Lung (tissue), 12 donors: Measurements from ENCODE around the gene C12orf60. TPM values are rescaled to one million over a fixed set of nuclear protein-coding genes. Genes with fewer than 3 reads are reported as not detected.

Experiments
- ATAC-seq: fragments of 200-7000 bp; cut with Tn5 transposase; one replicate; pipeline ENCODE4 v1.9.1; 2020; ENCODE audit warnings: moderate number of reproducible peaks; ENCODE audit not compliant: insufficient read depth, low FRiP score
- DNase-seq, 3 donors: peaks; one replicate each; pipeline ENCODE4 v3.0.0-alpha.2; 2013 to 2017
- H3K27ac ChIP-seq, 2 donors: one replicate each; pipeline ENCODE4 v1.5.1; 2013; ENCODE audit warnings: mild to moderate bottlenecking in 2 of 2, moderate library complexity in 2 of 2, control low read depth in 1 of 2, inconsistent platforms in 1 of 2, low read depth in 1 of 2, low read length in 1 of 2
- H3K27me3 ChIP-seq, 3 donors: one replicate each; pipeline ENCODE4 v1.5.1; 2013; ENCODE audit warnings: low read length in 2 of 3; ENCODE audit not compliant: control insufficient read depth in 3 of 3, insufficient read depth in 3 of 3
- H3K36me3 ChIP-seq, 4 donors: one replicate each; pipeline ENCODE4 v1.5.1; 2013; ENCODE audit warnings: low read length in 4 of 4, mild to moderate bottlenecking in 1 of 4, moderate library complexity in 1 of 4; ENCODE audit not compliant: control insufficient read depth in 4 of 4, insufficient read depth in 4 of 4
- H3K4me1 ChIP-seq, 5 donors: one replicate each; pipeline ENCODE4 v1.5.1; 2013; ENCODE audit warnings: low read length in 5 of 5, mild to moderate bottlenecking in 2 of 5, moderate library complexity in 1 of 5; ENCODE audit not compliant: control insufficient read depth in 5 of 5, insufficient read depth in 5 of 5
- H3K4me3 ChIP-seq: one replicate; pipeline ENCODE4 v1.5.1; 2013; ENCODE audit warnings: mild to moderate bottlenecking, control low read depth, moderate library complexity
- H3K9ac ChIP-seq, 2 donors: one replicate each; pipeline ENCODE4 v1.5.1; 2013; ENCODE audit warnings: low read length in 2 of 2, control low read depth in 1 of 2; ENCODE audit not compliant: insufficient read depth in 1 of 2
- H3K9me3 ChIP-seq, 4 donors: one replicate each; pipeline ENCODE4 v1.5.1; 2013; ENCODE audit warnings: low read length in 3 of 4, mild to moderate bottlenecking in 1 of 4, moderate library complexity in 1 of 4; ENCODE audit not compliant: control insufficient read depth in 4 of 4, insufficient read depth in 3 of 4
- CTCF ChIP-seq: IDR thresholded peaks from 2 replicates; pipeline ENCODE4 v1.5.1; 2012; ENCODE audit warnings: mild to moderate bottlenecking; ENCODE audit errors: control extremely low read depth, extremely low read depth
- WGBS, 2 donors: extraction: QIAGEN DNeasy Blood & Tissue Kit; methylation state at CpG; one replicate each; pipeline ENCODE4 v1.1.7; 2013; 5-methylcytosine and 5-hydroxymethylcytosine counted together
- polyA plus RNA-seq, 2 donors: library from polyadenylated mRNA; stranded (reverse); fragments of 200-250 nt; gene quantifications; one replicate each; pipeline ENCODE4 v1.2.1, GENCODE V29; 2013
- total RNA-seq, 2 donors: library from RNA; depleted of rRNA in 1 of 2; stranded (reverse); fragments of >200 nt in 1 of 2; gene quantifications; one replicate each; pipeline ENCODE4 v1.2.1, GENCODE V29; 2014 to 2021
- donor health status: control.
- donor health status: control.
- donor health status: Bipolar disorder and iron deficiency.
- donor health status: healthy.
- donor health status: DM: yes; HTN: yes; CAD: no.

The C12orf60 gene
- total and polyA plus RNA-seq, 4 donors, result 0.55 to 2.4 (median 0.79) TPM

- ATAC-seq (peak; percentile 48), DNase-seq (peak; percentile 18 to 44 (median 40))
- no peak overlapping the region for H3K4me3 ChIP-seq
- peaks cover 1 to 21% (median 11%) of the 10 kb centered on the region in 5 donors for H3K4me1 ChIP-seq
- H3K27ac ChIP-seq, result peak overlapping the region; percentile 78 to 93
- peaks cover 0 to 1% (median 0%) of the 10 kb centered on the region in 4 donors for H3K36me3 ChIP-seq
- TF ChIP-seq CTCF, result no peak
- H3K27me3 ChIP-seq, result no peaks in the 10 kb centered on the region
- WGBS, 2 donors, result 33 to 69% methylated on average over 3 of the region's 3 CpGs
- H3K9ac ChIP-seq, result no peak overlapping the region
- H3K9me3 ChIP-seq, result no peaks in the 10 kb centered on the region
Observed at GRCh38 chr12:14841761-14842160, 38.3 kb downstream of the C12orf60 start.

GRCh38 chr12:14842315-14842714 lies 38.8 kb downstream of the C12orf60 start:
- DNase-seq, result no peak
- Histone ChIP-seq H3K4me3 (no peak overlapping the region), H3K9me3 (no peaks in the 10 kb centered on the region), H3K9ac (no peak overlapping the region), H3K27me3 (no peaks in the 10 kb centered on the region), H3K4me1 (peaks cover 6 to 26% (median 16%) of the 10 kb centered on the region in 5 donors), H3K27ac (peak overlapping the region in 1 of 2 donors; percentile 33), H3K36me3 (peaks cover 0 to 1% (median 0%) of the 10 kb centered on the region in 4 donors)
- 75 to 88% methylated on average over 3 of the region's 3 CpGs for WGBS, 2 donors
- no peak for ATAC-seq
- no peak for TF ChIP-seq CTCF

- no peaks in the 10 kb centered on the region for H3K9me3 ChIP-seq
- peaks cover 7 to 26% (median 16%) of the 10 kb centered on the region in 5 donors for H3K4me1 ChIP-seq
- DNase-seq (peak in 1 of 3 donors; percentile 19), ATAC-seq (no peak)
- 67 to 82% methylated on average over 10 of the region's 10 CpGs for WGBS, 2 donors
- H3K9ac ChIP-seq, result no peak within 1 kb of the TSS
- H3K27ac ChIP-seq, result peak within 1 kb of the TSS; percentile 58 to 85
- H3K4me3 ChIP-seq, result peak within 1 kb of the TSS; percentile 28
- no peak for TF ChIP-seq CTCF
- no peaks in the 10 kb centered on the region for H3K27me3 ChIP-seq
- peaks cover 0 to 1% (median 0%) of the 10 kb centered on the region in 4 donors for H3K36me3 ChIP-seq
Observed at GRCh38 chr12:14843425-14843887, 40.0 kb downstream of the C12orf60 start, which contains the start of gene ART4. Gene ART4 (minus strand): TSS chr12:14843526. CDS start chr12:14843113, 413 bp downstream.

- H3K27me3 ChIP-seq, result no peaks in the 10 kb centered on the region
- ATAC-seq (no peak), DNase-seq (no peak)
- no peak overlapping the region for H3K9ac ChIP-seq
- peaks cover 7 to 26% (median 16%) of the 10 kb centered on the region in 5 donors for H3K4me1 ChIP-seq
- H3K27ac ChIP-seq, result no peak overlapping the region
- TF ChIP-seq CTCF, result no peak
- no peaks in the 10 kb centered on the region for H3K9me3 ChIP-seq
- no peak overlapping the region for H3K4me3 ChIP-seq
- peaks cover 0 to 1% (median 0%) of the 10 kb centered on the region in 4 donors for H3K36me3 ChIP-seq
Observed at GRCh38 chr12:14844401-14844800, 40.9 kb downstream of the C12orf60 start.
